Endothelial cell of umbilical vein (primary cell): ENCODE data around the gene CCDC38.

Source experiments
- EZH2 ChIP-seq: IDR thresholded peaks from 2 replicates; pipeline ENCODE4 v1.6.1; 2012; ENCODE audit warnings: borderline replicate concordance, low read depth, mild to moderate bottlenecking, moderate library complexity, low read length, inconsistent platforms; ENCODE audit not compliant: severe bottlenecking
- JUN ChIP-seq: IDR thresholded peaks from 2 replicates; pipeline ENCODE4 v1.6.1; 2011; ENCODE audit warnings: borderline replicate concordance, low read depth; ENCODE audit not compliant: insufficient read length, insufficient read depth
- POLR2A ChIP-seq: IDR thresholded peaks from 2 replicates; pipeline ENCODE4 v1.6.1; 2012; ENCODE audit warnings: low read depth, mild to moderate bottlenecking, control low read depth, low read length
- POLR2AphosphoS5 ChIP-seq: IDR thresholded peaks from 2 replicates; pipeline ENCODE4 v1.6.1; 2012; ENCODE audit warnings: low read depth, mild to moderate bottlenecking, control low read depth, low read length, moderate library complexity; ENCODE audit not compliant: insufficient read depth
- TF ChIP-seq, protein P1 (sequence below), 2 donors: IDR thresholded peaks; 1 replicate in 1 of 2; 2 replicates in 1 of 2; pipeline ENCODE4 v1.5.1; 2011; ENCODE audit warnings: low read length in 2 of 2, mild to moderate bottlenecking in 2 of 2, moderate library complexity in 2 of 2, control low read depth in 1 of 2, inconsistent platforms in 1 of 2, low read depth in 1 of 2; ENCODE audit not compliant: insufficient read depth in 1 of 2; ENCODE audit errors: extremely low read depth in 1 of 2

GRCh38 chr12:95963096-95963495 is 20.7 kb upstream of the CCDC38 start:
- TF ChIP-seq, protein P1, sequence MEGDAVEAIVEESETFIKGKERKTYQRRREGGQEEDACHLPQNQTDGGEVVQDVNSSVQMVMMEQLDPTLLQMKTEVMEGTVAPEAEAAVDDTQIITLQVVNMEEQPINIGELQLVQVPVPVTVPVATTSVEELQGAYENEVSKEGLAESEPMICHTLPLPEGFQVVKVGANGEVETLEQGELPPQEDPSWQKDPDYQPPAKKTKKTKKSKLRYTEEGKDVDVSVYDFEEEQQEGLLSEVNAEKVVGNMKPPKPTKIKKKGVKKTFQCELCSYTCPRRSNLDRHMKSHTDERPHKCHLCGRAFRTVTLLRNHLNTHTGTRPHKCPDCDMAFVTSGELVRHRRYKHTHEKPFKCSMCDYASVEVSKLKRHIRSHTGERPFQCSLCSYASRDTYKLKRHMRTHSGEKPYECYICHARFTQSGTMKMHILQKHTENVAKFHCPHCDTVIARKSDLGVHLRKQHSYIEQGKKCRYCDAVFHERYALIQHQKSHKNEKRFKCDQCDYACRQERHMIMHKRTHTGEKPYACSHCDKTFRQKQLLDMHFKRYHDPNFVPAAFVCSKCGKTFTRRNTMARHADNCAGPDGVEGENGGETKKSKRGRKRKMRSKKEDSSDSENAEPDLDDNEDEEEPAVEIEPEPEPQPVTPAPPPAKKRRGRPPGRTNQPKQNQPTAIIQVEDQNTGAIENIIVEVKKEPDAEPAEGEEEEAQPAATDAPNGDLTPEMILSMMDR (IDR thresholded peaks at IDR 0.05; ENCODE audit: extremely low read depth in 1 of 2, insufficient read depth in 1 of 2, low read depth in 1 of 2, low read length in 2 of 2): no peak
- TF ChIP-seq EZH2 (no peak), POLR2A (no peak), POLR2AphosphoS5 (no peak), JUN (no peak)
